T-helper 1 cell (primary cell): Measurements from ENCODE around the gene CUL1.

Source experiments
- DNase-seq, 5 donors: peaks; one replicate each; pipeline ENCODE4 v3.0.0-alpha.2; 2012 to 2020
- total RNA-seq, 4 donors: gene quantifications; one replicate each; lab custom pipeline; 2026; lab: John Stamatoyannopoulos, UW

The CUL1 gene
- total RNA-seq, result 95.2 to 118 (median 105) reads per million in 4 donors

DNA sequence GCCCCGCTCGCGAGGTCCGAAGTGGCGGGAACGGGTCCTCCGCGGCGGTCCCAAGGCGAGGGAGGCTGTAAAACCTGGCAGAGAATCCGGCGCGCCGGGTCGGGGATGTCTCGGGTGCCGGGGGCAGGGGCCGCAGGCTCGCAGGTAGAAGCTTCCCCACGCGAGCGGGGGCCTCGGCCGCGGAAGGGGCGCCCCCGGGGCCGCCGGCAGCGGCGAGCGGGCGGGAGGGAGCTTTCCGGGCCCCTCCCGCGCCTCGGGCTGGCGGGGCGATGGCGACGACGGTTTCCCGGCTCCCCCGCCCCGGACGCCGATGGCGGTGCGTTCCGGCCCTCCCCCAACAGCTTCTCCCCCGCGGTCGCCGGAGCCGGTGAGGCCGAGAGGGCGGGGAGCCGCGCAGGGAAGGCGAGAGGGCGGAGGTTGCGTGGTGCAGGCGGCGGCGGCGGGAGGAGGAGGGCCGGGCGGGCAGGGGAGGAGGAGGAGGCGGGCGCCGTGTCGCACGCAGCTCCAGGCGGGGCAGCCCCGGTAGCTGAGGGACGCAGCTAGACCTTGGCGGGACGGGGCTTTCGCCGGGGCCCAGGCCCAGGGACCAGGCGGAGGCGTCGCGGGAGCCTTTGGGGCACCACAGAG lies at the start of gene CUL1:
TSS of gene CUL1 (plus strand) at position 507 of the 627 bp plus-strand sequence. CDS start 31,220 bp downstream, outside the sequence.
- DNase-seq, result peak; percentile 73 to 87 (median 84)

DNA sequence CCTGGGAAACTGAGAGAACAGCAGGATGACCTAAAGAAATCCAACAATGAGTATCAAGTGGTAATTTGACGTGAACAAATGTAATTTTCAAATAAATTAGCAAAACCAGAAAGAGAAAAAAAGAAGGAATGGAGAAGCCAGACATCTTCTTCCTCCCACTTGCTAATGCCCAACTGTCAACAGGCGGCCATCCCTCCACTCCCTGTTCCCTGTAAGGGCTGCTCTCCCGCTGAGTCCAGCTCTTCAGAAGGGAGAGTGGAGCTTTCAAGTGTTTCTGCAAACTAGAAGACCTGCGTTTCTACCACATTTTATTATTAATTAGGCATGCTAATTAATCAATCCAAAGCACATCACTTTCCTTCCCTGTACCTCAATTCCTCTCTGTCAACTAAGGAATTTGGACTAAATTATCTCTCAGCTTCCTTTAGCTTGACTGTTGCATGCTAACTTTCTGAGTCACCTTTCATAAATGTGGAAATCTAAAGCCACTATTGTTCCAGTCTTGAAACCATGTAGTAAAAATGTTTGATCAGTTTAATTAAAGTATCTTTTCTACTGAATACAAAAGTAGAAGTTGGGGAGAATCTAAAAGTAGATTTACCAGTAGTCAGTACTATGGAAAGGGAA lies 48.4 kb upstream of the CUL1 start:
- DNase-seq, result no peak

DNA sequence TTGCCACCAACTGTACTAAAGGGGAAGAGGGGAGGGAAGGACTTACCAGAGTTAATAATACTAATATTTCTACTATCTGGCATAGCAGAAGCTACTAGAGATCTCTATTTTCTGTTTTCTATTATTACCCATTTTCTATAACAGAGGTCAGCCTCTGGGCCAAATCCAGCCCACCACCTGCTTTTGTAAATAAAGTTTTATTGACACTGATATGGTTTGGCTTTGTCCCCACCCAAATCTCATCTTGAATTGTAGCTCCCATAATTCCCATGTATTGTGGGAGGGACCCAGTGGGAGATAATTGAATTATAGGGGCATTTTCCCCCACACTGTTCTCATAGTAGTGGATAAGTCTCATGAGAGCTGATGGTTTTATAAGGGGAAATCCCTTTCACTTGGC lies 45.9 kb upstream of the CUL1 start:
- no peak for DNase-seq

DNA sequence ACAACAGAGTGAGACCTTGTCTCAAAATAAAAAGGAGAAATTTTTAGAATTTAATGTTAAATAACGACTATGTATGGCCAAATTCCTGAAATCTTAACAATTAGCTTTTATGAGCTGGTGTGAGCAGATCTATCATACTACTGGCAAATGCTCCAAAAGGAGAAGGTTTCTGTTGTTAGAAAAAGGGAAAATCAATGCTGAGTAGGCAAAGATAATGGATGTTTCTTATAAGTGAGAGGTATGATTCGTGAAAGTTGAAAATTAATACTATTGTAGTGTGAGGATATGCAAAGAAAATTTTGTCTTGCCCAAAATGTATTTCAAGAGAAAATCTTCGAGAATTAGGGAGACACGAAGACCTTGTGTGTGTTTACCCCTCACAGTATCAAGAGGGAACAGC lies 40.8 kb upstream of the CUL1 start:
- DNase-seq, result no peak

DNA sequence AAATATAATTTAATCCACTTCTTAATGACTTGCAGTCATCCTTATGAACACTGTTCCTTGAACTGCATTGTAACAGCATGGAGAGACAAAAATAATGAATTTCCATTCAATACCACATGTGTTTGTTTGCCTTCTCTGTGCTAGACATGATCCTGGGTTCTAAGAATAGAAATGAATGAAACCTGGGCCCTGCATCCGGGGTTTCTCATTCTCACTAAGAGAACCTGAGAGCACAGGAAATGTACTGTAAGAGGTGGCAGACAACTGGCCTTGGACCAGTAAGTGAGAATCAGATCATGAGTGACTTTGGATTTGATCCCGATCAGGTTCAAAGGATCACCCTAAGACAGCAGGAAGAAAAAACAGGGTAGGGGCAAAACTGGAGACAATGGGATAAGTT lies 37.2 kb upstream of the CUL1 start:
- peak in 1 of 5 donors; percentile 10 for DNase-seq

DNA sequence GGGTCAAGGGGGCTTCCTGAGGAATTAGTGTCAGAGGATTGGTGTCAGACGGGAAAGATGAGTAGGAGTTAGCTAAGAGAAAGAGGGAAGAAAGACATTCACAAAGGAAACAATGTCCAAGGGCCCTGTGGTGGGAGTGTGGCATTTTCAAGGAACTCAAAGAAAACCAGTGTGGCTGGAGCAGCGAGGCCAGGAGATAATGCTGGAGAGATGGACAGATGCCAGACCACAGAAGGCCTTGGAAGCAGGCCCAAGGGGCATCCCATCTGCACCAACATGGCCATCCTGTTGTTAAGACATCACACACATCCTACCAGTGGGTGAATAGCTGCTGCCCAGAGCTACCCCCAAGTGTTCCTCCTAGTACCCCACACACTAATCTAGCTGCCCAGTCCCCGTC lies 36.1 kb upstream of the CUL1 start:
- DNase-seq, result no peak

DNA sequence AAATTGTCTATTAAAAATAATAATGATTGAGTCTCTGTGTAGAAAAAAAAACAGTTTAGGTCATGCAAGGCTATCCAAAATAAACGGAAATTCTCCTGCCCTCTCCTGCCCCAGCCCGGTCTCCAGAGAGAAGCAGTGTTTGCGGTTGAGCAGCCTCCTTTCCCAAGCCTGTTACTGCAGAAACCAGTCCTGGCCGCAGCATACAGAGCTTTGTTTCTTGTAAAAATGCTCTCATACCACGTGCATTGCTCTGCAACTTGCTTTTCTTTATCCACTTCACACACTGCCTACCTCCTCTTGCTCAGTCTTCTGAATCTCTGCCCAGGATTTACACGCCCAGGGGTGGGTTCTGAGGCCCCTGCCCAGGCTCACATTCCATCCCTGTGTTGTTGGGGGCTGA lies 34.4 kb upstream of the CUL1 start:
- DNase-seq, result no peak

DNA sequence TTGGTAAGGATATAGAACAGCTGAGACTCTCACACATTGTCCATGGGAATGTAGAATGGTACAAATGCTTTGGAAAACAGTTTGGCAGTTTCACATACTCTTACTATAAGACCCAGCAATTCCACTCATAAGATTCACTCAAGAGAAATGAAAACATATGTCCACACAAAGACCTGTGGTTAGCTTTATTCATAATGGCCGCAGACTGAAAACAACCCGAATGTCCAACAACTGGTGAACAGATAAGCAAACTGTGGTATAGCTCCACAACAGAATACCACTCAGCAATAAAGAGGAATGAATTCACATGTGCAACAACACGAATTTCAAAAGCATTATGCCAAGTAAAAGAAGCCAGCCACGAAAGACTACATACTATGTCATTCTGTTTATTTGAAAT lies 33.5 kb upstream of the CUL1 start:
- no peak for DNase-seq

DNA sequence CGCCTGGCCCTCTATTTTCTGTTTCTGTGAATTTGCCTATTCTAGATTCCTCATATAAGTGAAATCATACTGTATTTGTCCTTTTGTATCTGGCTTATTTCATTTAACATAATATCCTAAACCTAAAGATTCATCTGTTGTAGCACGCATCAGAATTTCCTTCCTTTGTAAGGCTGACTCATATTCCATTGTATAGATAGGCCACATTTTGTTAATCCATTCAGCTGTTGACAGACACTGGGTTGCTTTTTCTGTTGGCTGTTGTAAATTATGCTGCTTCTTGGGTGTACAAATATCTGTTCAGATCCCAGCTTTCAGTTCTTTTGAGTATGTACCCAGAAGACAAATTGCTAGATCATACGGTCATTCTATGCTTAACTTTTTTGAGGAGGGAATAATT lies 28.8 kb upstream of the CUL1 start:
- no peak for DNase-seq

DNA sequence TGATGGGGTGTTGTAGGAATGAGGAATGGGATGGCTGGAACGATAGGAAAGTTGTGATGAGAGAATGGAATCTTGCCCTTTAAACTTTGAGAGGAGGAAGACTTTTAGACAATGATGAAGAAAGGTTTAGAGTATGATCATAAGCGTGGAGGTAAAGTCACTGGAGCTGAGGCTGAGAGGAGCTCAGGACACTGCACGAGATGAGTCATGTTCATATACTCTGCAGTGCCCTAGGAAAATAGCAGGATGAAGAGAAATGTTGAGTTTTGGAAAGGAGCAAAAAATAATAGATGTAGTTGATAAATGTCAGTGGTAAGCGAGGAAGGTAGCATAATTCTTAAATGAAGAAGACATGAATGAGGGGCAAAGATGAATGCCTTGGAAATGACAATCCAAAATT lies 28.3 kb upstream of the CUL1 start:
- no peak for DNase-seq

DNA sequence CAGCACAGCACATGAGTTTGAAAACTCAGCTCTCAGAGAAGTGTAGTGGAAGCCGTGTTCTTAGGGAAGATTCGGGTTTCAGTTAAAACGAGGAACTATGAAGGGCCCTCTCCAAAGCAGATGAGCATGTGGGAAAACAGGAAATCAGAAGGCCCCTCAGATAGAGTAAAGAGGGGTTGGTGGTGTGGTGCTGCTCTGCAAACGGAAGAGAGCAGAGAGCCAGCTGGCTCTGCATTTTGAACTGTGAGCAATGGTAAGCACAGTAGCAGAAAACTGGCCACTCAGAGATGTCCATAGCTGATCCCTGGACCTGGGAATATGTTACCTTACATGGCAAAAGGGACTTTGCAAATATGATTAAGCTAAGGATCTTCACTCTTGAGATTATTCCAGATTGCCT lies 27.9 kb upstream of the CUL1 start:
- no peak for DNase-seq

DNA sequence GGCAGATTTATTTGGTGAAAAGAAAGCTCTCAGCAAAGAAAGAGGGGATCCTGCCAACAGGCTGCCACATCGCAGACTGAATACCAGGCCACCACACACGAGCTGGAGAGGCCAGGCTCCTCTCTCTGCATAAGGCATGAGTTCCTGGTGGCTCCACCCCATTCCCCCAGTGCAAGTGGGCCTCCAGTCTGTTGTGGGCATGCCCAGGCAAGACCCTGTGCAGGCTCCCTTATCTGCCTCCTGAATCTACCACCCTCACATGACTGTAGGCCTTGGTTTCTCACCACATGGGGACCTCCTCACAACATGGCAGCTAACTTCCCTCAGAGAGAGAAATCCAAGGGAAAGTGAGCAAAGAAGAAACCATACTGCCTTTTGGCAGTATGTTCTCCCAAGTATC lies 26.7 kb upstream of the CUL1 start:
- DNase-seq, result no peak

DNA sequence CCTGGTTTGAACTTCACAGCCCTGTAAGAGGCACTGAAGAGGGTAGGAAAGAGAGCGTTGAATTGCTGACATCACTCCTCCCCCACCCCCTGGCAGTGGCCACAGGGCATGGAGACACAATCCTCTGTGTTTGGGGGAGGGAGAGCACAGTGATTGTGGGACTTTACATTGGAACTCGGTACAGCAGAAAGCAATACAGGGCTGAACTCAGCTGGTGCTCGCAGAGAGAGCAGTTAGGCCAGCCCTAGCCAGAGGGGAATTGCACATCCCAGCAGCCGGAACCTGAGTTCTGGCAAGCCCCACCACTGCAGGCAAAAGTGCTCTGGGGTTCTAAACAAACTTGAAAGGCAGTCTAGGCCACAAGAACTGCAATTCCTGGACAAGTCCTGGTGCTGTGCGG lies 24.0 kb upstream of the CUL1 start:
- DNase-seq, result no peak

DNA sequence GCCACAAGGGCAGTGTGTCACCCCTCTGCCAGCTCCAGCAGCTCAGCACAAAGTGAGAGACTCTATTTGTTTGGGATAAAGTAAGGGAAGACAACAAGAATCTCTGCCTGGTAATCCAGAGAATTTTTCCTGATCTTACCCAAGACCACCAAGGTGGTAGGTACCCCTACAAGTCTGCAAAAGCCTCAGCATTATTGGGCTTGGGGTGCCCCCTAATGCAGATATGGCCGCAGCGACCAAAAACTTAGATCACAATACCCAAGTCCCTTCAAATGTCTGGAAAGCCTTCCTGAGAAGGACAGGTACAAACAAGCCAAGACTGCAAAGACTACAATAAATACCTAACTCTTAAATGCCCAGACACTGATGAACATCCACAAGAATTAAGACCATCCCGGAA lies 22.4 kb upstream of the CUL1 start:
- DNase-seq, result no peak

DNA sequence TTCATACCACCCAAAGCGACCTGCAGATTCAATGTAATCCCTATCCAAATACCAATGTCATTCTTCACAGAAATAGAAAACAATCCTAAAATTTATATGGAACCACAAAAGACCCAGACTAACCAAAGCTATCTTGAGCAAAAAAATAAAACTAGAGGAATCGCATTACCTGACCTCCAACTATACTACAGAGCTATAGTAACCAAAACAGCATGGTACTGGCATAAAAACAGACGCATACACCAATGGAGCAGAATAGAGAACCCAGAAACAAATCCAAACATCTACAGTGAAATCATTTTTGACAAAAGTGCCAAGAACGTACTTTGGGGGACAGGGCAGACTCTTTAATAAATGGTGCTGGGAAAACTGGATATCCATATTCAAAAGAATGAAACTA lies 16.9 kb upstream of the CUL1 start:
- DNase-seq, result no peak

DNA sequence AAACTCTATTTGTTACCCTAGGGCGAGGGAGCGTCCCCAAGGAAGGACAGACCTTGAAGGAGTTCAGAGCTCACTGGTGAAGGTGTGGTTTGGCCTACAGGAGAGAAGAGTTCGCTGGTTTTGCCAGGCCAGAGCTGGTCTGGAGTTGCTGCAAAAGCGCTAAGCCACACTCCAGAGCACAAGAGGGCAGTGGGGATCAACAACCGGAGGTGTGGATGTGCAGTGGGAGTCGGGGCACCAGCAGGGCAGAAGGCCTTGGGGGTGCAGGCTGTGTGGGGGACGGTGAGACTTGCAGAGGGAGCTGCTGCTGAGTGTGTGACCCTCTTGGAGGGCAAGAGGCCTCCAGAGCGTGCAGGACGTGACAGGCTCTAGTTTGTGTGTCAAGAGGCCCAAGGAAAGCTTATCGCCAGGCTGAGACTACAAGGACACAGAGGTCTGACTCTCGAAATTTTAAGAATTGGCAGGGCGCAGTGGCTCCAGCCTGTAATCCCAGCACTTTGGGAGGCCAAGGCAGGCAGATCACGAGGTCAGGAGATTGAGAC lies 14.3 kb upstream of the CUL1 start:
- no peak for DNase-seq

DNA sequence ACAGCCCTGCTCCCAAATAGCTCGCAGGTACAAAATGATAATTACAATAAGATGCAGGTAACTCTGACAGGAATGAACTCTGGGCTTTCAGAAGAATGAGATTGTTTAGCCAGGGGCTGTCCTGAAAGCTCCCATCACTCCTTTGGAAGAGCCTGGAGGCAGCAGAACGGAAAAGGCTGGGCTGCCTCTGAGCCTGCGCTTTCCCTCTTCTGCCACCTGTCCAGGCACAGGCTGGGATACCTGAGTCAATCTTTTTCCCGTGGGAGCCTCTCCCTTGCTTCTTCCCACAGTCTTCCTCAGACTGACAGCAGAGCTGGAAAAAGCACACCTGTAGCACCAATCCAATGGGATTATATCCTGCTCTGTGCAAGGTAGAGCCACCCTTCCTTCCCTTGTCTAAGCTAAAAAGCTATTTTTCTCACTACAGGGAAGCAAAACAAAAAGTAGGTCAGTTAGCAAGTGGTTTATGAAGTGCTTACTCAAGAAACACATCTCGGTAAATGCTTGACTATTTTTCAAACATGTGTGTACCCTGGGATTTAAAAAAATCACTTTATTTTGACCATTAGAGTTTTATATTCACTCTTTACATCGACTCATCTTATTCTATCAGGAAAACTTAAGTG lies 12.3 kb upstream of the CUL1 start:
- DNase-seq, result no peak

DNA sequence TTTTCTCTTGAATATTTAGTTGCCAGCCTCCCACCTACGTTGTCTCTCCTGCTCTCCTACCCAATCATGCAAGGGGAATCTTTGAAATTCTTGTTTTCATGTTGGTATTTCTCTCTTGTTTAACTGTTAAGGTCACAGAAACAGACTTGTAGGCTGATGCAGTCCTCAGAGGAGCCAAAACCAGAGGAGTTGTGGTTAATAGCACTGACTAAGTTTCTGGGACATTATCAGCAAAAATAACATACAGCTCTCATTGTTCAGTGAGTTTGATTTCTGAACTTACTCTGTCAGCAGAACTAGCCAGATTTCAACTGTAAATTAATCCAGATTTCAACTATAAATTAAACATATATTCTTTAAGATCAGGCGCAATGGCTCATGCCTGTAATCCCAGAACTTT lies 11.1 kb upstream of the CUL1 start:
- DNase-seq, result no peak

DNA sequence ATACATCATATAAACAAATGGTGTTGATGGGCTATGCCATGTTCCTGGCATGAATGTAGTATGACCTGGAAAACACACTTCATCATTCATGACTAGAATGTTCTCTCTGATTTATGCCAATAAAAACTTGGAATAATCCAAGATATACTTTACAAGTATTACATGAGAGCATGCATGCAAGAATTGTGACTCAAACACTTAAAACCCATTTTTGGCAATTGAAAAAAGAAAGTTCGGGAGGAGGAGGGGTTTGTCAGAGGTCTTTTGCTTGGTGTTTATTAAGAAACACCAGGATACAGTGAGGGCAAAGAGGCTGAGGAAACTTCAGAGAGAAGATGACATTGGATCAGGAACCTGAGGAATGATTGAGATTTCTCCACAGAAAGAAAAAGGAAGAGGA lies 10.2 kb upstream of the CUL1 start:
- no peak for DNase-seq

DNA sequence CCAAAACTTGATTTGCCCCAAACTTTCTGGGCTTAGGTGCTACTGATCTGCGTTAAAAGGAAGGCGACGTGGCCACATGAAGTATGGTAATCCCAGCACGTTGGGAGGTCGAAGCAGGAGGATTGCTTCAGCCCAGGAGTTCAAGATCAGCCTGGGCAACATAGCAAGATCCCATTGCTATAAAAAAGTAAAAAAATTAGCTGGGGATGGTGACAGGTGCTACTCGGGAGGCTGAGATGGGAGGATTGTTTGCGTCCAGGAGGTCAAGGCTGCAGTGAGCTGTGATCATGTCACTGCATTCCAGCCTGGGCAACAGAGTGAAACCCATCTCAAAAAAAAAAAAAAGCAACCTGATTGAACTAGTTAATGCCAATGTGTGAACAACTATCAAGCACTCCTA lies 5.1 kb upstream of the CUL1 start:
- no peak for DNase-seq

DNA sequence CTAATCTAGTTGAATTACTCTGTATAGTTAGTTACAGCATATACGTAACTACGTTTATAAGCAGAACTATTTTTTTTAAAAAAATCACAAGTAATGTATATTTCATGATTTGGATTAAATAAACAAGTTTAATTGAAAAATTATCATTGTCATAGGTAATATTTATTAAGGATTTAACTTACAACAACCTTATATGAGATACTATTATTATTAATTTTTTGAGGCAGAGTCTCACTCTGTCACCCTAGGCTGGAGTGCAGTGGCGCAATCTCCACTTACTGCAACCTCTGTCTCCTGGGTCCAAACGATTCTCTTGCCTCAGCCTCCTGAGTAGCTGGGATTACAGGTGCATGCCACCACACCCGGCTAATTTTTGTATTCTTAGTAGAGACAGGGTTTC lies 4.1 kb upstream of the CUL1 start:
- DNase-seq, result no peak

DNA sequence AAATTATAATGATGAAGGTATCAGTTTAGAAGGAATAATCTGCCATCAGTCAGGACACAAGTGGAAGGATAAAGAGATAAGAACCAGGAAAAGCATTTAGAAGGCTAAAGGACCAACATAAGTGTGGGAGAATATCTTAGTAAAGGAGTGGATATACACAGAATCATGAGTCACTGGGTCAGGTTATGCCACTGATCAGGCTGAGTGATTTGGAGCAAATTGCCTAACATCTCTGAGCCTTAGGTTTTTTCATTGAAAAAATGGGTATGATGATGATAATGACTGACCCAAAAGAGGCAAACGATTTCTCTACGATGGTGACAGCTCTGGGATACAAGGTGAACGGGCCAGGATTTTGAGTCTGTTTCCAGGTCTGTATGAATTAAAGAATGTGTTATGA lies 2.8 kb upstream of the CUL1 start:
- no peak for DNase-seq

DNA sequence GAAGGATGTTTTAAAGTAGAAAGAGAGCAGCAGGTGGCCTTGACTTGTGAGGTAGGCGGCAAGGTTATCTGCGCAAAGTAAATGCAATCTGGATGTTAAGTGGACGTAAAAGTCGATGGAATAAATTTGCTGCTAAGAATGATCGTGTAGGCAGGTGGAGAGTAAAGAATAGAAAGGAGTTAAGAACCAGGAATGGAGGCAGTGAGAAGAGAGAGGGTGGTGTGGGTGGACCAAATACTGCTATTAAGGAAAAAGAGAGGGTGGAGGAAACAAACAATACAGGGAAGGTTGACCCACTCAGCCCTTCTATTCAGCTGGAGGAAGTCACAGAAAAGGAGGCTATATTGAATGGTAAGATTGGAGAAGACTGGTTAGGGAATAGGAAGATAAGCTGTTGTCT lies 1.9 kb upstream of the CUL1 start:
- no peak for DNase-seq
